Brain microvascular endothelial cell (primary cell): ENCODE results near the gene CCDC33.

ENCODE experiments used
- DNase-seq: peaks from one replicate; pipeline ENCODE4 v3.0.0-alpha.2; 2020
- H3K27ac ChIP-seq: fragments of 250-450 bp; sonication (Bioruptor Pico); 2 replicates; pipeline ENCODE4 v1.5.1; 2020; ENCODE audit warnings: mild to moderate bottlenecking, moderate library complexity
- H3K27me3 ChIP-seq: fragments of 250-450 bp; sonication (Bioruptor Pico); replicated peaks from 2 replicates; pipeline ENCODE4 v1.5.1; 2020; ENCODE audit warnings: mild to moderate bottlenecking
- H3K36me3 ChIP-seq: fragments of 250-450 bp; sonication (Bioruptor Pico); replicated peaks from 2 replicates; pipeline ENCODE4 v1.5.1; 2020; ENCODE audit warnings: mild to moderate bottlenecking
- H3K4me3 ChIP-seq: 2 replicates; pipeline ENCODE4 v1.5.1; 2011; ENCODE audit warnings: low read depth, mild to moderate bottlenecking, control low read depth, low read length, moderate library complexity
- in situ Hi-C: cut with HindIII; loops from 2 replicates; pipeline ENCODE4 v1.10.0; 2017; ENCODE audit warnings: low sequenced_read_pairs, low pct_ligation_motif_present
- TF ChIP-seq, protein P1 (sequence below): IDR thresholded peaks from 2 replicates; pipeline ENCODE4 v1.5.1; 2011; ENCODE audit warnings: low read depth, mild to moderate bottlenecking, moderate library complexity, low read length, control low read depth, inconsistent platforms; ENCODE audit errors: missing control alignments

Gene CCDC33

GRCh38 chr15:74330861-74331408 lies 94.8 kb downstream of the CCDC33 start:
- Histone ChIP-seq H3K27me3 (no peaks in the 10 kb centered on the region), H3K27ac (no peak overlapping the region), H3K4me3 (no peak overlapping the region), H3K36me3 (no peaks in the 10 kb centered on the region)
- in situ Hi-C loops, result no loop called here
- no peak for DNase-seq
- TF ChIP-seq, protein P1, sequence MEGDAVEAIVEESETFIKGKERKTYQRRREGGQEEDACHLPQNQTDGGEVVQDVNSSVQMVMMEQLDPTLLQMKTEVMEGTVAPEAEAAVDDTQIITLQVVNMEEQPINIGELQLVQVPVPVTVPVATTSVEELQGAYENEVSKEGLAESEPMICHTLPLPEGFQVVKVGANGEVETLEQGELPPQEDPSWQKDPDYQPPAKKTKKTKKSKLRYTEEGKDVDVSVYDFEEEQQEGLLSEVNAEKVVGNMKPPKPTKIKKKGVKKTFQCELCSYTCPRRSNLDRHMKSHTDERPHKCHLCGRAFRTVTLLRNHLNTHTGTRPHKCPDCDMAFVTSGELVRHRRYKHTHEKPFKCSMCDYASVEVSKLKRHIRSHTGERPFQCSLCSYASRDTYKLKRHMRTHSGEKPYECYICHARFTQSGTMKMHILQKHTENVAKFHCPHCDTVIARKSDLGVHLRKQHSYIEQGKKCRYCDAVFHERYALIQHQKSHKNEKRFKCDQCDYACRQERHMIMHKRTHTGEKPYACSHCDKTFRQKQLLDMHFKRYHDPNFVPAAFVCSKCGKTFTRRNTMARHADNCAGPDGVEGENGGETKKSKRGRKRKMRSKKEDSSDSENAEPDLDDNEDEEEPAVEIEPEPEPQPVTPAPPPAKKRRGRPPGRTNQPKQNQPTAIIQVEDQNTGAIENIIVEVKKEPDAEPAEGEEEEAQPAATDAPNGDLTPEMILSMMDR, result no peak

GRCh38 chr15:74332011-74332410 lies 95.9 kb downstream of the CCDC33 start:
- no peaks in the 10 kb centered on the region for H3K27me3 ChIP-seq
- no peak overlapping the region for H3K4me3 ChIP-seq
- in situ Hi-C loops, result no loop called here
- TF ChIP-seq, protein P1, result no peak
- no peak overlapping the region for H3K27ac ChIP-seq
- no peak for DNase-seq
- H3K36me3 ChIP-seq, result no peaks in the 10 kb centered on the region

- Histone ChIP-seq H3K36me3 (no peaks in the 10 kb centered on the region), H3K4me3 (no peak overlapping the region), H3K27me3 (no peaks in the 10 kb centered on the region), H3K27ac (no peak overlapping the region)
- no peak for DNase-seq
- TF ChIP-seq, protein P1, result no peak
- in situ Hi-C loops, result no loop called here
Measured at GRCh38 chr15:74332611-74333010, 96.5 kb downstream of the CCDC33 start.

DNA sequence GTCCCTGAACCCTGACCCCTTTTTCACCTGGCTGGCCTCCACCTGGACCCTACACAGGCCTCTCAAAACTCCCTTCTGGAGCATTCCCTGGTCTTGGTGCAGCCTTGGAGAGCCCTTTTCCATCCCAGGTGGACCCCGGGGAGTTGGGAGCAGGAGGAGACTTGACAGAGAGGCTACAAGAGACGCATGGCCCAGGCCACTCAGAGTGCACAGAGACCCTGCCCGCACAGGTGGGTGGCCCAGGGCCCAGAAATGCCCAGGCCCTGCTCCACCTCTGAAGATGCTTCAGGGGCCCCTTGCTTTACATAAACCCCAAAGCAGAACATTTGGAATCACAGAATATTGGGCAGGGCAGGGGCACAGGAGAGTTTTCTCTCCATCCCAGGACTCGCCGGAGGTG lies 97.0 kb downstream of the CCDC33 start:
- H3K27ac ChIP-seq, result no peak overlapping the region
- TF ChIP-seq, protein P1, result no peak
- no peak overlapping the region for H3K4me3 ChIP-seq
- in situ Hi-C loops, result no loop called here
- no peaks in the 10 kb centered on the region for H3K36me3 ChIP-seq
- H3K27me3 ChIP-seq, result no peaks in the 10 kb centered on the region
- no peak for DNase-seq

DNA sequence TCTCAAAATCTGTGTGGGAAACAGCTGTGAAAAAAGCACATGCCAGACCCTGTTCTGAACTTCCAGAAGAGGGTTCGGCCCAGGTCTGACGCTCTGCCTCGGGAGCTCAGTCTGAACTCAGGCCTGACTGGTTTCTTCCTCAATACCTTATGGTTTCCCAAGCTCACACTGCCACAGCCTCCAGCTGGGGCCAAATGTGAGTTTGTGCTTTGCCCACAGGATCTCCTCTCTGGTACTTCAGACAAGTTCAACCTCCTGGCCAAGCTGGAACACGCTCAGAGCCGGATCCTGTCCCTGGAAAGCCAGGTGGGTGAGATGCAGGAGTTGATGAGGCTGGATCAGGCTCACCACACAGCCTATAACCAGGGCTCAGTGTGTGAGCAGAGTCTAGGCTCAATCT lies 97.5 kb downstream of the CCDC33 start:
- Histone ChIP-seq H3K36me3 (no peaks in the 10 kb centered on the region), H3K4me3 (no peak overlapping the region), H3K27me3 (no peaks in the 10 kb centered on the region), H3K27ac (no peak overlapping the region)
- in situ Hi-C loops, result no loop called here
- TF ChIP-seq, protein P1, result no peak
- no peak for DNase-seq

GRCh38 chr15:74334127-74334526 lies 98.0 kb downstream of the CCDC33 start:
- no peaks in the 10 kb centered on the region for H3K27me3 ChIP-seq
- no peak overlapping the region for H3K27ac ChIP-seq
- H3K4me3 ChIP-seq, result no peak overlapping the region
- DNase-seq, result no peak
- H3K36me3 ChIP-seq, result no peaks in the 10 kb centered on the region
- in situ Hi-C loops, result no loop called here
- TF ChIP-seq, protein P1, result no peak
